ENCODE measurements around the gene DQX1. TPM values are rescaled to one million over a fixed set of nuclear protein-coding genes. Genes with fewer than 3 reads are reported as not detected.

Gene DQX1
- total and polyA plus RNA-seq, 9 of the 15 experiments (the other 6 are each of a cell fraction or from before 2014, with no cell fraction given), result 0.04 to 0.38 (median 0.18) TPM; not detected in 1

- TF ChIP-seq, protein P1, sequence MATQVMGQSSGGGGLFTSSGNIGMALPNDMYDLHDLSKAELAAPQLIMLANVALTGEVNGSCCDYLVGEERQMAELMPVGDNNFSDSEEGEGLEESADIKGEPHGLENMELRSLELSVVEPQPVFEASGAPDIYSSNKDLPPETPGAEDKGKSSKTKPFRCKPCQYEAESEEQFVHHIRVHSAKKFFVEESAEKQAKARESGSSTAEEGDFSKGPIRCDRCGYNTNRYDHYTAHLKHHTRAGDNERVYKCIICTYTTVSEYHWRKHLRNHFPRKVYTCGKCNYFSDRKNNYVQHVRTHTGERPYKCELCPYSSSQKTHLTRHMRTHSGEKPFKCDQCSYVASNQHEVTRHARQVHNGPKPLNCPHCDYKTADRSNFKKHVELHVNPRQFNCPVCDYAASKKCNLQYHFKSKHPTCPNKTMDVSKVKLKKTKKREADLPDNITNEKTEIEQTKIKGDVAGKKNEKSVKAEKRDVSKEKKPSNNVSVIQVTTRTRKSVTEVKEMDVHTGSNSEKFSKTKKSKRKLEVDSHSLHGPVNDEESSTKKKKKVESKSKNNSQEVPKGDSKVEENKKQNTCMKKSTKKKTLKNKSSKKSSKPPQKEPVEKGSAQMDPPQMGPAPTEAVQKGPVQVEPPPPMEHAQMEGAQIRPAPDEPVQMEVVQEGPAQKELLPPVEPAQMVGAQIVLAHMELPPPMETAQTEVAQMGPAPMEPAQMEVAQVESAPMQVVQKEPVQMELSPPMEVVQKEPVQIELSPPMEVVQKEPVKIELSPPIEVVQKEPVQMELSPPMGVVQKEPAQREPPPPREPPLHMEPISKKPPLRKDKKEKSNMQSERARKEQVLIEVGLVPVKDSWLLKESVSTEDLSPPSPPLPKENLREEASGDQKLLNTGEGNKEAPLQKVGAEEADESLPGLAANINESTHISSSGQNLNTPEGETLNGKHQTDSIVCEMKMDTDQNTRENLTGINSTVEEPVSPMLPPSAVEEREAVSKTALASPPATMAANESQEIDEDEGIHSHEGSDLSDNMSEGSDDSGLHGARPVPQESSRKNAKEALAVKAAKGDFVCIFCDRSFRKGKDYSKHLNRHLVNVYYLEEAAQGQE (IDR thresholded peaks at IDR 0.05; ENCODE audit: borderline replicate concordance), result peak; percentile 71
- TF ChIP-seq, protein P1 (CRISPR knock-in tag; IDR thresholded peaks at IDR 0.05; ENCODE audit: low read depth), result no peak
Observed at GRCh38 chr2:74532222-74532621, 6.2 kb upstream of the DQX1 start (continued).

Measured in K562 (cell line).